ENCODE data around the gene RSRC1.
A peak's percentile ranks its signal among the peaks of the same experiment; 100 is the strongest.
"Not testable (repeated sequence)": the region's sequence is repeated elsewhere in the genome, so short reads cannot be mapped to it uniquely, and the experiment has no call there.

Gene RSRC1

GRCh38 chr3:158104431-158104921, 5.4 kb upstream of the RSRC1 start:
- no peaks in the 10 kb centered on the region for H3K9me3 ChIP-seq
- no peaks in the 10 kb centered on the region for H3K27me3 ChIP-seq (ENCODE audit: low read depth)
- H3K36me3 ChIP-seq (replicated peaks) = peaks cover 3% of the 10 kb centered on the region; the same call in 1 of the 2 replicates
- peak overlapping the region; percentile 58 for H3K4me3 ChIP-seq
- in situ Hi-C loops (cut with MboI; ENCODE audit: low sequenced_read_pairs) = no loop called here
- peaks cover 31% of the 10 kb centered on the region for H3K4me1 ChIP-seq
- DNase-seq (ENCODE audit: low spot score in 2 of 2) = peak in 1 of 2 experiments; percentile 28

- Histone ChIP-seq H3K9me3 (no peaks in the 10 kb centered on the region), H3K27me3 (ENCODE audit: low read depth) (no peaks in the 10 kb centered on the region), H3K4me3 (peak overlapping the region; percentile 58), H3K4me1 (peaks cover 29% of the 10 kb centered on the region), H3K36me3 (replicated peaks) (no peaks in the 10 kb centered on the region)
- in situ Hi-C loops (cut with MboI; ENCODE audit: low sequenced_read_pairs) = no loop called here
- peak in 1 of 2 experiments; percentile 60 for DNase-seq (ENCODE audit: low spot score in 2 of 2)
Measured at GRCh38 chr3:158105119-158105709, 4.7 kb upstream of the RSRC1 start.

- Histone ChIP-seq H3K27me3 (ENCODE audit: low read depth) (no peaks in the 10 kb centered on the region), H3K36me3 (replicated peaks) (no peaks in the 10 kb centered on the region), H3K4me1 (peaks cover 28% of the 10 kb centered on the region), H3K9me3 (no peaks in the 10 kb centered on the region), H3K4me3 (peak overlapping the region; percentile 58)
- in situ Hi-C loops (cut with MboI; ENCODE audit: low sequenced_read_pairs) = no loop called here
- peak; percentile 28 to 78 for DNase-seq (ENCODE audit: low spot score in 2 of 2)
Measured at GRCh38 chr3:158105710-158106253, 4.1 kb upstream of the RSRC1 start.

GRCh38 chr3:158106766-158107471, 3.0 kb upstream of the RSRC1 start:
- Histone ChIP-seq H3K36me3 (replicated peaks) (no peaks in the 10 kb centered on the region), H3K9me3 (no peaks in the 10 kb centered on the region), H3K4me1 (peaks cover 23% of the 10 kb centered on the region), H3K4me3 (peak overlapping the region; percentile 58), H3K27me3 (ENCODE audit: low read depth) (no peaks in the 10 kb centered on the region)
- peak; percentile 57 to 67 for DNase-seq (ENCODE audit: low spot score in 2 of 2)
- in situ Hi-C loops (cut with MboI; ENCODE audit: low sequenced_read_pairs) = no loop called here

GRCh38 chr3:158107605-158108444, 2.1 kb upstream of the RSRC1 start:
- peaks cover 15% of the 10 kb centered on the region for H3K4me1 ChIP-seq
- DNase-seq (ENCODE audit: low spot score in 2 of 2) = no peak

GRCh38 chr3:158108445-158108985, 1.4 kb upstream of the RSRC1 start:
- H3K27me3 ChIP-seq (ENCODE audit: low read depth) = no peaks in the 10 kb centered on the region
- in situ Hi-C loops (cut with MboI; ENCODE audit: low sequenced_read_pairs) = no loop called here
- no peaks in the 10 kb centered on the region for H3K36me3 ChIP-seq (replicated peaks)
- H3K4me1 ChIP-seq = peaks cover 14% of the 10 kb centered on the region
- no peak overlapping the region for H3K4me3 ChIP-seq
- DNase-seq (ENCODE audit: low spot score in 2 of 2) = no peak
- H3K9me3 ChIP-seq = no peaks in the 10 kb centered on the region

More at GRCh38 chr3:158107605-158108444, 2.1 kb upstream of the RSRC1 start:
- H3K4me3 ChIP-seq = peak overlapping the region; percentile 58
- no peaks in the 10 kb centered on the region for H3K36me3 ChIP-seq (replicated peaks)
- in situ Hi-C loops (cut with MboI; ENCODE audit: low sequenced_read_pairs) = no loop called here
- H3K9me3 ChIP-seq = no peaks in the 10 kb centered on the region
- H3K27me3 ChIP-seq (ENCODE audit: low read depth) = no peaks in the 10 kb centered on the region

GRCh38 chr3:158109295-158109803, 540 bp upstream of the RSRC1 start:
- H3K27me3 ChIP-seq (ENCODE audit: low read depth) = no peaks in the 10 kb centered on the region
- peaks cover 13% of the 10 kb centered on the region for H3K4me1 ChIP-seq
- in situ Hi-C loops (cut with MboI; ENCODE audit: low sequenced_read_pairs) = no loop called here
- peak in 1 of 2 experiments; percentile 44 for DNase-seq (ENCODE audit: low spot score in 2 of 2)
- no peaks in the 10 kb centered on the region for H3K36me3 ChIP-seq (replicated peaks)
- H3K9me3 ChIP-seq = peaks cover 3% of the 10 kb centered on the region; the same call in 1 of the 2 replicates
- peak overlapping the region; percentile 95 for H3K4me3 ChIP-seq

- no peaks in the 10 kb centered on the region for H3K27me3 ChIP-seq (ENCODE audit: low read depth)
- no peak for DNase-seq (ENCODE audit: low spot score in 2 of 2)
- H3K9me3 ChIP-seq = peaks cover 3% of the 10 kb centered on the region; the same call in 1 of the 2 replicates
- no peaks in the 10 kb centered on the region for H3K36me3 ChIP-seq (replicated peaks)
- peaks cover 11% of the 10 kb centered on the region for H3K4me1 ChIP-seq
- in situ Hi-C loops (cut with MboI; ENCODE audit: low sequenced_read_pairs) = no loop called here
- H3K4me3 ChIP-seq = peak overlapping the region; percentile 95
Measured at GRCh38 chr3:158110658-158111018, 749 bp downstream of the RSRC1 start.

GRCh38 chr3:158111861-158112260, 2.0 kb downstream of the RSRC1 start:
- DNase-seq (ENCODE audit: low spot score in 2 of 2) = no peak
- Histone ChIP-seq H3K27me3 (ENCODE audit: low read depth) (no peaks in the 10 kb centered on the region), H3K4me1 (peaks cover 11% of the 10 kb centered on the region), H3K9me3 (peaks cover 3% of the 10 kb centered on the region; the same call in 1 of the 2 replicates), H3K36me3 (replicated peaks) (no peaks in the 10 kb centered on the region), H3K4me3 (no peak overlapping the region)
- in situ Hi-C loops (cut with MboI; ENCODE audit: low sequenced_read_pairs) = no loop called here

GRCh38 chr3:158113595-158113994, 3.7 kb downstream of the RSRC1 start:
- H3K9me3 ChIP-seq; in situ Hi-C loops (cut with MboI; ENCODE audit: low sequenced_read_pairs): not testable (repeated sequence)

GRCh38 chr3:158120330-158120729, 10.4 kb downstream of the RSRC1 start:
- in situ Hi-C loops (cut with MboI; ENCODE audit: low sequenced_read_pairs) = no loop called here
- Histone ChIP-seq H3K4me3 (no peak overlapping the region), H3K9me3 (no peaks in the 10 kb centered on the region), H3K36me3 (replicated peaks) (peaks cover 11% of the 10 kb centered on the region), H3K4me1 (no peaks in the 10 kb centered on the region), H3K27me3 (ENCODE audit: low read depth) (no peaks in the 10 kb centered on the region)
- DNase-seq (ENCODE audit: low spot score in 2 of 2) = no peak

More at GRCh38 chr3:158113595-158113994, 3.7 kb downstream of the RSRC1 start:
- not testable (repeated sequence) for H3K4me3 ChIP-seq; H3K27me3 ChIP-seq (ENCODE audit: low read depth); H3K36me3 ChIP-seq (replicated peaks); DNase-seq (ENCODE audit: low spot score in 2 of 2)
- H3K4me1 ChIP-seq = peaks cover 11% of the 10 kb centered on the region

GRCh38 chr3:158121295-158121694, 11.4 kb downstream of the RSRC1 start:
- Histone ChIP-seq H3K9me3 (no peaks in the 10 kb centered on the region), H3K36me3 (replicated peaks) (peaks cover 11% of the 10 kb centered on the region), H3K4me3 (no peak overlapping the region), H3K4me1 (no peaks in the 10 kb centered on the region), H3K27me3 (ENCODE audit: low read depth) (no peaks in the 10 kb centered on the region)
- in situ Hi-C loops (cut with MboI; ENCODE audit: low sequenced_read_pairs) = no loop called here
- DNase-seq (ENCODE audit: low spot score in 2 of 2) = no peak

- H3K9me3 ChIP-seq; H3K4me3 ChIP-seq; DNase-seq (ENCODE audit: low spot score in 2 of 2); in situ Hi-C loops (cut with MboI; ENCODE audit: low sequenced_read_pairs); H3K27me3 ChIP-seq (ENCODE audit: low read depth); H3K4me1 ChIP-seq: not testable (repeated sequence)
- H3K36me3 ChIP-seq (replicated peaks) = peaks cover 11% of the 10 kb centered on the region
Measured at GRCh38 chr3:158122721-158123120, 12.8 kb downstream of the RSRC1 start.

Measured in HAP-1 (cell line).